GM12891 (cell line): ENCODE measurements around the gene WHRN.

ENCODE experiments used
- POLR2A ChIP-seq: IDR thresholded peaks from 2 replicates; pipeline ENCODE4 v1.6.1; 2011; ENCODE audit warnings: low read depth, low read length, control low read depth
- POLR2AphosphoS5 ChIP-seq: IDR thresholded peaks from 2 replicates; pipeline ENCODE4 v1.6.1; 2011; ENCODE audit warnings: low read depth, low read length, control low read depth
- TAF1 ChIP-seq: IDR thresholded peaks from 2 replicates; pipeline ENCODE4 v1.6.1; 2011; ENCODE audit warnings: low read depth, low read length, control low read depth

DNA sequence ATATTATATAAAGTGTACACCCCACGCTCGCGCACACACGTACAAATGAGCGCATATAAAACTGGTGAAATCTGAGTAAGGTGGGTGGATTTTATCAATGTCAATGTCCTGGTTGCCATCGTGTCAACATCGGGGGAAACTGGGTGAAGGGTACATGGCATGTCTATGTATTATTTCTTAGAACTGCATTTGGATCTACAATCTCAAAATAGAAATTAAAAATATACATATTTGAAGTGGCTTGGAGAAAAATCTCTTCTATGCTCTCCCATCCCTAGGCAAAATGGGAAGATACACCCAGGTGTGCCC, 763 bp upstream of the WHRN start:
- TF ChIP-seq TAF1 (no peak), POLR2A (no peak), POLR2AphosphoS5 (no peak)
